GM21723 (cell line): ENCODE measurements around the gene MERTK.
"Not testable (repeated sequence)": the region's sequence is repeated elsewhere in the genome, so short reads cannot be mapped to it uniquely, and the experiment has no call there.

Source experiments
- ATAC-seq: cut with Tn5 transposase; IDR thresholded peaks from one replicate; pipeline ENCODE4 v1.9.1; 2021; ENCODE audit warnings: mild to moderate bottlenecking, moderate library complexity; ENCODE audit not compliant: unreplicated experiment

Gene MERTK

DNA sequence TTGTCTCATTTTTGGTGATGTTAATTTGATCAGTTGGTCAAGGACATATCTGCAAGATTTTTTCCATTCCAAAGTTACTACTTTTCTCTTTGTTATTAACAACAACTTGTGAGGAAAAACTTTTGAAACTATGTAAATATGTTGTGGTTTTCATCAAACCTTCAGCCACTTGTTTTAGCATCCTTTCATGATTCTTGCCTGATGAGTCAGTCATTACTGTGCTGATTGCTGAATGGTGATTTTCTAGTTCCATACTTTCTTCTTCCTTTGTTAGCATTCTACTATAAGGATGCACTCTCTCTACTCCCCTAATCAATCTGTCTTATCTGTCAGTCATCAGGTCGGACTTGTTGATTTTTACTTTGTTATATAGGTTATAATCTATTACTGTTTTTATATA lies 167.6 kb downstream of the MERTK start:
- ATAC-seq = no peak

DNA sequence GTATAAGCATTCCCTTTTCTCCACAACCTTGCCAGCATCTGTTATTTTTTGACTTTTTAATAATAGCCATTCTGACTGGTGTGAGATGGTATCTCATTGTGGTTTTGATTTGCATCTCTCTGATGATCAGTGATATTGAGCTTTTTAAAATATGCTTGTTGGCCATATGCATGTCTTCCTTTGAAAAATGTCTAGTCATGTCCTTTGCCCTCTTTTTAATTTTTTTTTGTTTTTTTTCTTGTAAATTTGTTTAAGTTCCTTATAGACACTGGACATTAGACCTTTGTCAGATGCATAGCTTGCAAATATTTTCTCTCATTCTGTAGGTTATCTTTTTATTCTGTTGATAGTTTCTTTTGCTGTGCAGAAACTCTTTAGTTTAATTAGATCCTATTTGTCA lies 171.4 kb downstream of the MERTK start:
- ATAC-seq = not testable (repeated sequence)

DNA sequence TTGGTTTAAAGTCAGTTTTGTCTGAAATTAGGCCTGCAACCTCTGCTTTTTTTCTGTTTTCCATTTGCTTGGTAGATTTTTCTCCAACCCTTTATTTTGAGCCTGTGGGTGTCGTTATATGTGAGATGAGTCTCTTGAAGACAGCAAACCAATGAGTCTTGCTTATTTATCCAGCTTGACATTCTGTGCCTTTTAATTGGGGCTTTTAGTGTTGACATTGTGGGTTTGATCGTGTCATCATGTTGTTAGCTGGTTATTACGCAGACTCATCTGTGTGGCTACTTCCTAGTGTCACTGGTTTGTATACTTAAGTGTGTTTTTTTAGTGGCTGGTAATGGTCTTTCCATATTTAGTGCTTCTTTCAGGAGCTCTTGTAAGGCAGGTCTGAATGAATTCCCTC lies 175.5 kb downstream of the MERTK start:
- no peak for ATAC-seq

GRCh38 chr2:112074506-112074905 lies 176.1 kb downstream of the MERTK start:
- ATAC-seq = no peak

DNA sequence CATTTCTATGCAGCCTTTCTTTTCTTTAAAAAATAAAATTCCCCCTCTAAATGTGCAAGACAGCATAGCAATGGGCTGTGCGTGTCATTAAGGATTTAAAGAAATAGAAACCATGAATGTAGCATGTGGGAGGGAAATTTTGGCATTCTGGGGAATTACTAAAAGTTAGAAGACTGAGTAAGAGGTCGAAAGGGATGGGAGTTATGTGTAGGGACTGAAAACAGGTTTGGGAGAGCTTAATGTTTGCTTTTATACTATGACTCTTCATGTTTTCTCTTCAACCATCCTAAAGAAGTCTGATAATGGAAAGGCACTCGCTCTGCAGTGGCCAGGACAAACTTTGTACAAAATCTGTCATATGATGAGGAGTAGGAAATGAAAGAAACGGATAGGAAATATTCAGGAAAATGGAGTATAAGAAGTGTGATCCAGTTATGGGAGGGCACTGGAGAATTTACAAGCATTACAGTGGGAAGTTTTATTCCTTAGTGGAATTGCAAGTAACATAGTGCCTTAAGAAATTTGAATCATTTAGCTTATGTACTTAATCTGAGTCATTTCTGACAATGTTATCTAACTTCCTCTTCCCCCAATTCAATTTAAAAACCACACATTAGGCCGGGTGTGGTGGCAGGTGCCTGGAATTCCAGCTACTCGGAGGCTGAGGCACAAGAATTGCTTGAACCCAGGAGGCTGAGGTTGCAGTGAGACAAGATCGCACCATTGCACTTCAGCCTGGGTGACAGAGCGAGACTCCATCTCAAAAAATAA lies 177.3 kb downstream of the MERTK start:
- ATAC-seq = peak; percentile 48

- no peak for ATAC-seq
Observed at GRCh38 chr2:112077814-112078213, 179.4 kb downstream of the MERTK start.
